H1 (cell line): Measurements from ENCODE around the gene S1PR1. TPM values are rescaled to one million over a fixed set of nuclear protein-coding genes. Genes with fewer than 3 reads are reported as not detected.
A peak's percentile ranks its signal among the peaks of the same experiment; 100 is the strongest.

Experiments used
- CTCF ChIA-PET: fragments of 300-600 bp; sonication (Branson Sonifier 250); formaldehyde crosslinking; loops from one replicate; lab custom pipeline; 2021; ENCODE audit not compliant: partially characterized antibody; lab: Charles Lee
- POLR2A ChIA-PET: fragments of 300-600 bp; sonication (Branson Sonifier 250); formaldehyde crosslinking; loops from one replicate; lab custom pipeline; 2021; ENCODE audit warnings: inconsistent platforms; ENCODE audit not compliant: partially characterized antibody; lab: Charles Lee
- DNase-seq, 2 experiments: peaks; one replicate each; pipeline versions ENCODE4 v3.0.0 to v3.0.0-alpha.2; 2010 to 2022; ENCODE audit warnings: low spot score in 2 of 2, low read depth in 1 of 2, mixed read lengths in 1 of 2
- FAIRE-seq: peaks from 2 replicates; lab custom pipeline; 2011; peaks lifted over from hg19 to GRCh38; lab: Jason Lieb, UNC
- H2AFZ ChIP-seq: 2 replicates; pipeline ENCODE4 v1.8.1; 2012; ENCODE audit warnings: low read length, inconsistent platforms
- H2AK5ac ChIP-seq: 2 replicates; pipeline ENCODE4 v1.6.1; 2013; ENCODE audit warnings: low read depth, low read length
- H2BK120ac ChIP-seq: replicated peaks from 2 replicates; pipeline ENCODE3; 2013; ENCODE audit warnings: low read depth, low read length, inconsistent platforms
- H2BK12ac ChIP-seq: 2 replicates; pipeline ENCODE4 v1.6.1; 2013; ENCODE audit warnings: low read depth, low read length
- H2BK15ac ChIP-seq: 2 replicates; pipeline ENCODE4 v1.6.1; 2013; ENCODE audit warnings: low read length
- H2BK20ac ChIP-seq: 2 replicates; pipeline ENCODE4 v1.6.1; 2013; ENCODE audit warnings: low read length
- H2BK5ac ChIP-seq: 2 replicates; pipeline ENCODE4 v1.6.1; 2013; ENCODE audit warnings: low read depth, low read length
- H3K14ac ChIP-seq: 2 replicates; pipeline ENCODE4 v1.6.1; 2013; ENCODE audit warnings: inconsistent platforms; ENCODE audit not compliant: insufficient read length
- H3K18ac ChIP-seq: 2 replicates; pipeline ENCODE4 v1.6.1; 2013; ENCODE audit warnings: low read length; ENCODE audit errors: extremely low read depth
- H3K23ac ChIP-seq: 2 replicates; pipeline ENCODE4 v1.6.1; 2013; ENCODE audit warnings: inconsistent platforms; ENCODE audit not compliant: insufficient read length
- H3K23me2 ChIP-seq: 2 replicates; pipeline ENCODE4 v1.6.1; 2013; ENCODE audit warnings: low read depth, low read length
- H3K27ac ChIP-seq: 2 replicates; pipeline ENCODE4 v1.6.1; 2011; ENCODE audit warnings: low read depth, low read length, inconsistent platforms
- H3K27me3 ChIP-seq, 4 experiments: replicated peaks in 1 of 4; 1 replicate in 1 of 4; 2 replicates in 3 of 4; pipeline versions ENCODE4 v1.6.1 to v1.8.1; 2011 to 2013; ENCODE audit warnings: low read length in 3 of 4, mild to moderate bottlenecking in 3 of 4, inconsistent platforms in 2 of 4, mixed read lengths in 2 of 4, moderate library complexity in 1 of 4; ENCODE audit not compliant: control insufficient read depth in 3 of 4, insufficient read depth in 3 of 4; ENCODE audit errors: extremely low read depth in 1 of 4
- H3K36me3 ChIP-seq, 4 experiments: 2 replicates each; pipeline versions ENCODE4 v1.6.1 to v1.8.1; 2011 to 2013; ENCODE audit warnings: mild to moderate bottlenecking in 4 of 4, low read length in 3 of 4, moderate library complexity in 2 of 4, control low read depth in 1 of 4, inconsistent platforms in 1 of 4; ENCODE audit not compliant: insufficient read depth in 4 of 4, control insufficient read depth in 2 of 4
- H3K4ac ChIP-seq: replicated peaks from 2 replicates; pipeline ENCODE3; 2013; ENCODE audit warnings: low read length, low read depth, mixed read lengths, inconsistent platforms; ENCODE audit not compliant: insufficient read length
- H3K4me1 ChIP-seq, 4 experiments: replicated peaks in 1 of 4; 1 replicate in 1 of 4; 2 replicates in 3 of 4; pipeline versions ENCODE4 v1.6.1 to v1.8.1; 2011 to 2013; ENCODE audit warnings: low read length in 3 of 4, inconsistent platforms in 2 of 4, mixed read lengths in 1 of 4; ENCODE audit not compliant: insufficient read depth in 4 of 4, control insufficient read depth in 3 of 4
- H3K4me2 ChIP-seq, 2 experiments: 2 replicates each; pipeline versions ENCODE4 v1.6.1 to v1.8.1; 2011 to 2013; ENCODE audit warnings: low read depth in 2 of 2, low read length in 2 of 2, control low read depth in 1 of 2, inconsistent platforms in 1 of 2, mild to moderate bottlenecking in 1 of 2; ENCODE audit not compliant: insufficient read depth in 1 of 2
- H3K4me3 ChIP-seq, 4 experiments: fragments of 200-600, 300-600 bp in 1 of 4; sonication (generic), shearing (Covaris generic), sonication (Bioruptor Twin) in 1 of 4; 2 replicates each; pipeline versions ENCODE4 v1.5.1 to v1.8.1; 2011 to 2016; ENCODE audit warnings: low read length in 4 of 4, low read depth in 3 of 4, control low read depth in 2 of 4, inconsistent platforms in 2 of 4, mild to moderate bottlenecking in 2 of 4, mixed read lengths in 1 of 4, moderate library complexity in 1 of 4; ENCODE audit not compliant: insufficient read depth in 2 of 4; ENCODE audit errors: extremely low read depth in 1 of 4
- H3K56ac ChIP-seq: replicated peaks from 2 replicates; pipeline ENCODE3; 2013; ENCODE audit warnings: low read depth, mild to moderate bottlenecking, mixed read lengths, low read length, inconsistent platforms; ENCODE audit not compliant: insufficient read length
- H3K79me1 ChIP-seq: 2 replicates; pipeline ENCODE4 v1.6.1; 2013; ENCODE audit warnings: low read depth, low read length, control low read depth
- H3K79me2 ChIP-seq, 2 experiments: 2 replicates each; pipeline versions ENCODE4 v1.6.1 to v1.8.1; 2012 to 2013; ENCODE audit warnings: low read length in 2 of 2, mild to moderate bottlenecking in 2 of 2, inconsistent platforms in 1 of 2; ENCODE audit not compliant: insufficient read depth in 2 of 2, control insufficient read depth in 1 of 2
- H3K9ac ChIP-seq, 4 experiments: replicated peaks in 1 of 4; 1 replicate in 1 of 4; 2 replicates in 3 of 4; pipeline versions ENCODE4 v1.6.1 to v1.8.1; 2011 to 2013; ENCODE audit warnings: low read depth in 3 of 4, low read length in 3 of 4, control low read depth in 2 of 4, mild to moderate bottlenecking in 2 of 4, moderate library complexity in 2 of 4, inconsistent platforms in 1 of 4; ENCODE audit errors: extremely low read depth in 1 of 4
- H3K9me3 ChIP-seq, 2 experiments: 2 replicates each; pipeline versions ENCODE4 v1.6.1 to v1.8.1; 2012 to 2013; ENCODE audit warnings: mild to moderate bottlenecking in 2 of 2, moderate library complexity in 2 of 2, control low read depth in 1 of 2, inconsistent platforms in 1 of 2, low read depth in 1 of 2, low read length in 1 of 2, mixed read lengths in 1 of 2; ENCODE audit not compliant: insufficient read depth in 2 of 2
- H4K20me1 ChIP-seq, 2 experiments: replicated peaks in 1 of 2; 2 replicates each; pipeline versions ENCODE3 to v1.8.1; 2011 to 2013; ENCODE audit warnings: inconsistent platforms in 2 of 2, low read length in 2 of 2, mild to moderate bottlenecking in 1 of 2; ENCODE audit not compliant: insufficient read depth in 2 of 2, control insufficient read depth in 1 of 2
- H4K5ac ChIP-seq: 2 replicates; pipeline ENCODE4 v1.6.1; 2013; ENCODE audit warnings: low read length, low read depth, mixed read lengths, inconsistent platforms; ENCODE audit not compliant: insufficient read length
- H4K8ac ChIP-seq: 2 replicates; pipeline ENCODE4 v1.8.0; 2013; ENCODE audit warnings: mild to moderate bottlenecking, moderate library complexity, low read length, inconsistent platforms; ENCODE audit not compliant: insufficient read depth; ENCODE audit errors: extremely low read depth
- H4K91ac ChIP-seq: replicated peaks from 2 replicates; pipeline ENCODE3; 2013; ENCODE audit warnings: low read length, mixed read lengths, inconsistent platforms; ENCODE audit not compliant: insufficient read length
- BCL11A ChIP-seq, 2 experiments: IDR thresholded peaks; one replicate each; pipeline ENCODE4 v1.6.1; 2011; ENCODE audit warnings: low read depth in 2 of 2, low read length in 2 of 2, mild to moderate bottlenecking in 2 of 2
- RAD21 ChIP-seq, 2 experiments: IDR thresholded peaks in 1 of 2; conservative IDR thresholded peaks in 1 of 2; 2 replicates each; pipeline ENCODE4 v1.6.1; 2011; ENCODE audit warnings: low read depth in 2 of 2, low read length in 2 of 2, improper control_type of control experiment in 1 of 2, inconsistent platforms in 1 of 2, mild to moderate bottlenecking in 1 of 2, moderate library complexity in 1 of 2
- WGBS, 2 experiments: shearing (Covaris generic) in 1 of 2; methylation state at CpG; one replicate each; pipeline versions ENCODE4 v1.1.6 to v1.1.7; 2013 to 2015; ENCODE audit warnings: low lambda C conversion rate in 2 of 2, mixed read lengths in 2 of 2, inconsistent platforms in 1 of 2, low coverage in 1 of 2, missing lambda C conversion rate in 1 of 2; ENCODE audit not compliant: insufficient replicate concordance in 2 of 2, insufficient coverage in 1 of 2, insufficient read length in 1 of 2; ENCODE audit errors: extremely low coverage in 1 of 2, missing lambda C conversion rate in 1 of 2; 5-methylcytosine and 5-hydroxymethylcytosine counted together
- polyA plus RNA-seq, 7 experiments: library from polyadenylated mRNA; depleted of rRNA in 3 of 7; stranded (reverse) in 5 of 7; unstranded in 2 of 7; fragments of >200 nt in 5 of 7; fragments of 200-250 nt in 2 of 7; gene quantifications; 1 replicate in 5 of 7; 2 replicates in 1 of 7; 4 replicates in 1 of 7; pipeline versions ENCODE4 v1.2.1 to v1.2.3, GENCODE V29; 2011 to 2013; ENCODE audit warnings: missing spikeins in 2 of 7, mixed read lengths in 2 of 7
- total RNA-seq: library from RNA; stranded (reverse); fragmentation: NEBNext Ultra II Directional; extraction: Animal tissue kit (Norgen Biotek cat#: 25700); gene quantifications from 2 replicates; pipeline ENCODE4 v1.2.1, GENCODE V29; 2021
- TF ChIP-seq, protein P1 (sequence below), 3 experiments: IDR thresholded peaks; 1 replicate in 2 of 3; 2 replicates in 1 of 3; pipeline versions ENCODE4 v1.5.1 to v1.6.1; 2011; ENCODE audit warnings: low read length in 3 of 3, mild to moderate bottlenecking in 3 of 3, inconsistent platforms in 2 of 3, low read depth in 1 of 3, moderate library complexity in 1 of 3; ENCODE audit not compliant: insufficient read depth in 1 of 3; ENCODE audit errors: control extremely low read depth in 1 of 3

S1PR1 gene
- total and polyA plus RNA-seq, 2 of the 8 experiments (the other 6 are each of a cell fraction or from before 2014, with no cell fraction given) = 3.5 to 5.5 TPM

DNA sequence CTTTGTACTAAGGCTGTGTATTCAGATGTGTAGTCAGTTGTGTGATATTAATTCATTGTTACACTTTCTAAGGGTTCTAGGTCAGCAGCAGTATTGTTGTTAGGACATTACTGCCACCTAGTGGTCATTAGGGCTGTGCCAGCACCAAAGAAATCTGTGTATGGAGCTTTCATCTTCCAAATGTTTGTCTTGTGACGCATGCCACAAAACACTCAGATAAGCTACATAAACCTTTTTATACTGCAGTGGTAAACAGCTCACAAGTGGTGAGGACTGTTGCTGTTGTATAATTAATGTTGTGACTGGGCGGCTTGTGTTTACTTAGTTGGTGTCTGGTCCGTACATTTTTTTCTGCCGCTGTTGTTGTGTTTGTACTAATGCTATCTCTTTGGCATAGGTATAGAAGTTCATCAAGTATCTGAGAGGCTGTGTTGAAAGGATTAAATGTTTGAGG, 51.7 kb downstream of the S1PR1 start:
- H3K36me3 ChIP-seq = no peaks in the 10 kb centered on the region
- FAIRE-seq (peak; percentile 62), DNase-seq (no peak)
- H3K4me1 ChIP-seq = peaks cover 0 to 4% (median 2%) of the 10 kb centered on the region in 4 experiments; a peak in 2 of 7 replicates
- no peak overlapping the region for H3K4ac ChIP-seq
- H2BK20ac ChIP-seq = no peak overlapping the region
- H2BK15ac ChIP-seq = no peak overlapping the region
- no peak overlapping the region for H2BK12ac ChIP-seq
- H4K5ac ChIP-seq = no peak overlapping the region
- ChIA-PET CTCF (interaction anchor here (0.7 to 7.3 kb wide), 65 partner anchors 9 to 669 kb away, joined by 3 to 82 read pairs (median 4); partner anchors contain the start of genes S1PR1 and SLC30A7), POLR2A (no interaction called here)
- H3K4me2 ChIP-seq = no peak overlapping the region
- H3K14ac ChIP-seq = no peak overlapping the region
- no peak overlapping the region for H3K9ac ChIP-seq
- H3K23ac ChIP-seq = no peak overlapping the region
- H3K23me2 ChIP-seq = no peaks in the 10 kb centered on the region
- H3K79me1 ChIP-seq = no peaks in the 10 kb centered on the region
- 63% methylated on average over 4 of the region's 4 CpGs; no CpG with 5 or more reads in 1 of the 2 experiments for WGBS, 2 experiments
- H3K4me3 ChIP-seq = no peak overlapping the region
- no peak overlapping the region for H2BK5ac ChIP-seq
- H2BK120ac ChIP-seq = no peak overlapping the region
- no peak overlapping the region for H4K91ac ChIP-seq
- H3K27ac ChIP-seq = no peak overlapping the region
- H3K56ac ChIP-seq = no peak overlapping the region
- 0 out of 2 replicates have a peak overlapping the region, but pooled peaks have one; percentile 41 for H2AFZ ChIP-seq
- H3K27me3 ChIP-seq = no peaks in the 10 kb centered on the region
- no peaks in the 10 kb centered on the region for H3K9me3 ChIP-seq
- H4K8ac ChIP-seq = no peak overlapping the region
- TF ChIP-seq RAD21 (IDR thresholded peaks at IDR 0.05 in 1 of 2, conservative IDR thresholded peaks at IDR 0.05 in 1 of 2; ENCODE audit: low read depth in 2 of 2, low read length in 2 of 2) = peak; percentile 84 to 89
- TF ChIP-seq, protein P1, sequence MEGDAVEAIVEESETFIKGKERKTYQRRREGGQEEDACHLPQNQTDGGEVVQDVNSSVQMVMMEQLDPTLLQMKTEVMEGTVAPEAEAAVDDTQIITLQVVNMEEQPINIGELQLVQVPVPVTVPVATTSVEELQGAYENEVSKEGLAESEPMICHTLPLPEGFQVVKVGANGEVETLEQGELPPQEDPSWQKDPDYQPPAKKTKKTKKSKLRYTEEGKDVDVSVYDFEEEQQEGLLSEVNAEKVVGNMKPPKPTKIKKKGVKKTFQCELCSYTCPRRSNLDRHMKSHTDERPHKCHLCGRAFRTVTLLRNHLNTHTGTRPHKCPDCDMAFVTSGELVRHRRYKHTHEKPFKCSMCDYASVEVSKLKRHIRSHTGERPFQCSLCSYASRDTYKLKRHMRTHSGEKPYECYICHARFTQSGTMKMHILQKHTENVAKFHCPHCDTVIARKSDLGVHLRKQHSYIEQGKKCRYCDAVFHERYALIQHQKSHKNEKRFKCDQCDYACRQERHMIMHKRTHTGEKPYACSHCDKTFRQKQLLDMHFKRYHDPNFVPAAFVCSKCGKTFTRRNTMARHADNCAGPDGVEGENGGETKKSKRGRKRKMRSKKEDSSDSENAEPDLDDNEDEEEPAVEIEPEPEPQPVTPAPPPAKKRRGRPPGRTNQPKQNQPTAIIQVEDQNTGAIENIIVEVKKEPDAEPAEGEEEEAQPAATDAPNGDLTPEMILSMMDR (IDR thresholded peaks at IDR 0.05; ENCODE audit: control extremely low read depth in 1 of 3, insufficient read depth in 1 of 3, low read depth in 1 of 3, low read length in 3 of 3) = peak in 2 of 3 experiments; percentile 66 to 88; a peak in 3 of 4 replicates
- TF ChIP-seq BCL11A (IDR thresholded peaks at IDR 0.05; ENCODE audit: low read depth in 2 of 2, low read length in 2 of 2) = no peak
- H4K20me1 ChIP-seq = no peaks in the 10 kb centered on the region
- no peaks in the 10 kb centered on the region for H3K79me2 ChIP-seq
- no peak overlapping the region for H3K18ac ChIP-seq
- no peak overlapping the region for H2AK5ac ChIP-seq
